HG03066 (cell line): ENCODE data around the gene GAS7.
"Not testable (repeated sequence)": the region's sequence is repeated elsewhere in the genome, so short reads cannot be mapped to it uniquely, and the experiment has no call there.

Source experiments
- ATAC-seq: cut with Tn5 transposase; IDR thresholded peaks from one replicate; pipeline ENCODE4 v1.9.1; 2021; ENCODE audit warnings: low read depth; ENCODE audit not compliant: unreplicated experiment

GAS7 gene

DNA sequence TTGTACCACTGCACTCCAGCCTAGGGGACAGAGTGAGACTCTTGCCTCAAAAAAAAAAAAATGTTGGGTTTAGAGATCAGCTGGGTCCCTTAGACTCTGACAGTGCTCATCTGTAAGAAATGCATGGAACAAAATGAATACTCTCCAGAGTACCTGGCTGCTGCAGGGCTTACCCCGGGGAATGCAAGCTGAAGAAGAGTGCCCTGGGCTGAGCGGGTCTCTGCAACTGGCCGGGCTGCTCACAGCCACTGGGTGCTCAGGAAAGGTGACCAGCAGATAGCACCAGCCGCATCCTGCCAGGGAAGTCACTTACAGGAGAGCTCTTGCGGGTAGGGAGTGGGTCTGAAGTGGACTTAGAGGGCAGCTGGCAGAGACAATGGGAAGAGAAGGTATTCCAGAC is 82.1 kb downstream of the GAS7 start:
- no peak for ATAC-seq

DNA sequence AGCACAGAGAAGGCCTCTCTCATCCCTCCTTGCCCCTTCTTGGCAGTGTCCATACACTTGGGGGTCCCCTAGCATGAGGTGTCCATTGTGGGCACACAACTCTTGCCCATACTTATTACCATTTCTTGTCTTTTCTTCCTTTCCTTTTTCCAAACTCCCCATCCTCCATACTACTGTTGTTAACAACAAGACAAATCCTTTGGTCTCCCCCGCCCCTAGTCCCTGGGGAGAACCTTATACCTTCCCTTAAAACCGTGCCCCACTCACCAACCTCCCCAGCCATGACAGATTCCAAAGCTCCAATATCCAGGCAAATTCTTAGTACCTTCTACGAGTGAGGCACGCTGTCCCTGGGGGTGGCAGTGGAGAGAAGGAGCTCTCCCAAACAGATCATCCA is 82.9 kb downstream of the GAS7 start:
- ATAC-seq = no peak

DNA sequence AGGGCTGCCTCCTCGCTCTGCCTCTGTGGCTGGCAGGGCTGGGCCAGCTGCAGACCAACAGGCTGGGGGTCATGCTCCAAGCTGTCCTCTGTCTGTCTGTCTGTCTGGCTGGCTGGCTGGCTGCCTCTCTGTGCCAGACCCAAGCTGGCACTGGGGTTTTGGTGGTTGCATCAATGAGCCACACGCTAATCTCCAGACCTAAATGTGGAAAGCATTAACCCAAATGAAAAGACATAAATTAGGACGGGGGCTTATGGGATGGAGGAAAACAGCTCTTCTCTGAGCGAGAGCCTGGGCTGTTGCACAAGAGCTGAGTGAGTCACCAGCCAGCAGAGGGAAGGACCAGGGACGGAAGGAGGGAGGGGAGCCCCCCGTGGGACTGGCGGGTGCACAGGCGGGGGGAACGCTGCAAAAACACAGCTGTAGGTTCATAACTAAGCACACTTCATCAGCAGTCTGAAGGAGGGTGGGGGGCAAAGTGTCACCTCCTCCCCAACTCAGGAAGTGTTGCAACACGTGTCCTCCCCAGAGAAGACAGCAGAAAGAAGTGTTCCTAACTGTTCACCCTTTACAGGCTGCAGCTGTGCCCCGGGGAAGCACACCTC is 83.4 kb downstream of the GAS7 start:
- no peak for ATAC-seq

DNA sequence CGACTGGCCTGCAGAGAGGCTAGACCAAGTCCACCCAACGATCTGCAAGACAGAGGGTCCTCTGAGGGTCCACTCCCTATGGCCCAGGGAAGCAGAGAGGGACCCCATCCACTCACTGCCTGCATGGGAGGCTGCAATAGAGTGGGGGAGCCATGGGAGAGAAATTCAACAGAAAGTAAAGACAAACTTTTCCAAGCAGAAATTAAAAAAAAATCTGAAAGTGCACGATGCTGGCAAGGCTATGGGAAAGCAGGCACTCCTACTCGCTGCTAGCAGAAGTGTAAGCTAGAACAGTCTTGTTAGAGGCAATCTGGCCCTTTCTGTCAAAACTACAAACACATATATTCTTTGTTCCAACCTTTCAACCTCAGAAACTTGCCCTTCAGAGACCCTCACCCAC is 85.4 kb downstream of the GAS7 start:
- ATAC-seq = no peak

DNA sequence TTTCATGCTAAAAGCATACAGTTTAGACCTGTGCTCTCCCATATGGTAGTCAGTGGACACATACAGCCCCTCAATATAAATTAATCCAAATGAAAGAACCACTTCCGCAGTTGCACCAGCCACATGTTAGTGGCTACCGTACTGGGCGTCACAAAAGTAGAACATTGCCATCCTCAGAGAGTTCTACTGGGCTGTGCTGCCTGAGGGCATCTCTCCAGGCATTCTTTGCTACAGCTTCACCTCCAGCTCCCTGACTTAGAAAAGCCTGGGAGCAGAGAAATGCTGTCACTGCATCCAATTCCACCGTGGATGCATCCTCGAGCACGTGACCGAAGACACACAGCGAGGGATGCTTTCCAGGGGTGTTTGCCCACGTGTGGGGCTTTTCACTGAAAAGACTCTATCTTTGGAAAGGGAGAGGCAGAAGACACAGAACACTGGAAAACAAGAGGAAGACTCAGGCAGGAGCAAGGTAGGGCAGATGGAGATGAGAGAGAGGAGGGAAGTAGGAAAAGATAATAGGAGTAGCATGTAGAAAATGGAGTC is 86.4 kb downstream of the GAS7 start:
- ATAC-seq = no peak

DNA sequence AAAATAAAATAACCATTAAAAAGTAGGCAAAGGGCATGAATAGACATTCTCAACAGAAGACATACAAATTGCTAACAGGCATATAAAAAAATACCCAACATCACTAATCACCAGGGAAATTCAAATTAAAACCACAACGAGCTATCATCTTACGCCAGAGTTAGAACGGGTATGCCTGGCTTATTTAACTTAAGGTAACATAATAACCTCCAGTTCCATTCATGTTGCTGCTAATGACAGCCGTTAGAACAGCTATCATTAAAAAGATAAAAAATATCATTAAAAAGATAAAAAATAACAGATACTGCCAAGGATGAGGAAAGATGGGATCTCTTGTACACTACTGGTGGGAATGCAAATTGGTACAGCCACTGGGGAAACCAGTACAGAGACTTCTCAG is 89.3 kb downstream of the GAS7 start:
- ATAC-seq = no peak

DNA sequence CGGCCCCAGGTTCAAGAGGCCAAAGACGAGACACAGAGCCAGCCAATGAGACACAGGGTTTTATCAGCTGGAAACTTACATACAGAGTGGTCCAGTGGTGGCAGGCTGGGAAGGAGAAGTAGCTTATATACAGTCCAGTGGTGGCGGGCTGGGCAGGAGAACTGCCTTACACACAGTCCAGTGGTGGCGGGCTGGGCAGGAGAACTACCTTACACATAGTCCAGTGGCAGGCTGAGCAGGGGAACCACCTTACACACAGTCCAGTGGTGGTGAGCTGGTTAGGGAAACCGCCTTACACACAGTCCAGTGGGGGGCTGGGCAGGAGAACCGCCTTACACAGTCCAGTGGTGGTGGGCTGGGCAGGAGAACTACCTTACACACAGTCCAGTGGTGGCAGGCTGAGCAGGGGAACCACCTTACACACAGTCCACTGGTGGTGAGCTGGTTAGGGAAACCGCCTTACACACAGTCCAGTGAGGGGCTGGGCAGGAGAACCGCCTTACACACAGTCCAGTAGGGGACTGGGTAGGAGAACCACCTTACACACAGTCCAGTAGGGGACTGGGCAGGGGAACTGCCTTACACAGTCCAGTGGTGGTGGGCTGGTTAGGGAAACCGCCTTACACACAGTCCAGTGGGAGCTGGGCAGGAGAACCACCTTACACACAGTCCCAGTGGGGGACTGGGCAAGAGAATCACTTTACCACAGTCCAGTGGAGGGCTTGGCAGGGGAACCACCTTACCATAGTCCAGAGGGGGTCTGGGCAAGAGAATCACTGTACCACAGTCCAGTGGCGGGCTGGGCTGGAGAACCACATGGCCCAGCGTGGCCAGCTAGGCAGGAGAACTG is 90.9 kb downstream of the GAS7 start:
- no peak for ATAC-seq

DNA sequence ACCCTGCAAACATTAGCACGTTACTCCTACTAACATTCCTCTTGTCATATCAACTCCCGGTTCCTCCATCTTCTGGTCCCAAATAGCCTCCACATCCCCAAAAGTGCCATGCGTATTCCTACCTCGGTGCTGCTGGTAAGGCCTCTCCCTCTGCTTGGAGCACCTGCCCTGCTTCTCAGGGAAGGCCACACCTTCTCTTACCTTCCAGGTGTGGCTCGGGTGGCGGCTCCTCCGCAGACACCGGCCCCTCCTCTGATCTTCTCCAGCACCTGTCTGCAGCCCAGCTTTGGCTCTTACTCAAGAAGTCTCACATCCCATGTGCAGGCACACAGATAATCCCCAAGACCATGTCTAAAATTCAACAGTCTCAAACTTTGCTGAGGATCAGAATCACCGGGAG is 92.3 kb downstream of the GAS7 start:
- ATAC-seq = no peak

DNA sequence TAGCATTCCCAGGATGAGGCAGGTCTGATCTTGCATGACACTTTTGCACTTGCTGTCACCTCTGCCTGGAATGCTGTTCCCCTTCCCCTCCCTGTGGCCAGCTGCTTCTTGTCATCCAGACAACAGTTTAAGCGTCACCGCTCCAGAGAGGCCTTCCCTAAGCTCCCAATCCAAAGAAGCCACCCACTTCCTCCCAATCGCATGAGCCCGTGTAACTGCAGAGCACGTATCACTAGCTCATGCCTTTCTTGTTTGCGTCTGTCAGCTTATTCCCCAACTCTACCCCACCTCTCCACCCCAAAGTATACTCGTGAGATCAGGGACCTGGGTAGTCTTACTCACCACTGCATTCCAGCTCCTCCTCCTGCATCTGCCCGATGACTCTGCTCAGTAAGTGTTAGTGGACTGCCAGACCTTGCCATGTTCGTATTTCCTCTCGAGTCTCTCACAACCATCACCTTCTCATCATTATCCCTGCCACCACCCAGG is 92.8 kb downstream of the GAS7 start:
- no peak for ATAC-seq

DNA sequence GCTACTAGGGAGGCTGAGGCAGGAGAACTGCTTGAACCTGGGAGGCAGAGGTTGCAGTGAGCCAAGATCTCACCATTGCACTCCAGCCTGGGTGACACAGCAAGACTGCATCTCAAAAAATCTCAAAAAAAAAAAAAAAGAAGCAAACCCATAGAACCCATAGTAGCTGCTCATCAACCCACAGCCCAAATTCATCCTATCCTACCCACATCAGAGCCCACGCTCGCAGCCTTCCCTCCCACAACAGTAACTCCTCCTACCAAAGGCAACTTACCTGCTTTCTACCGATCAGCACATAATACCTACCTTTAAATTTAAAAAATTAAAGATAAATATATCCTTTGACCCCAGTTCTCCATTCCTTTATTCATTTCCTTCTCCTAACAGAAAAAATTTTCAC is 94.7 kb downstream of the GAS7 start:
- no peak for ATAC-seq

DNA sequence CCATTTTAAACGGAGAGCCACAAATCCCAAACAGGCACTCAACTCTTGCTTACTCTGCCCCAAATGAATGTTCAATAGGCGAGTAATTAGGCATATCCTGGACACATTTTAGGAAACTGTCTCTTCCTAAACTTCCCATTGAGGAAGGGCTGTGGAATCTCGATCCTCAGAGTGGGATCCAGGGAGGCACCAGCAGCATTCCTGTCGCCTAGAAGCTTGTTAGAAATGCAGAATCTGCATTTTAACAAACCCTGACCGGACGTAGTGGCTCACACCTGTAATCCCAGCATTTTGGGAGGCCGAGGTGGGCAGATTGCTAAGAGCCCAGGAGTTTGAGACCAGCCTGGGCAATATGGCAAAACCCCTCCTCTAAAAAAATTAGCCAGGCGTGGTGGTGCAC is 95.6 kb downstream of the GAS7 start:
- ATAC-seq = no peak

DNA sequence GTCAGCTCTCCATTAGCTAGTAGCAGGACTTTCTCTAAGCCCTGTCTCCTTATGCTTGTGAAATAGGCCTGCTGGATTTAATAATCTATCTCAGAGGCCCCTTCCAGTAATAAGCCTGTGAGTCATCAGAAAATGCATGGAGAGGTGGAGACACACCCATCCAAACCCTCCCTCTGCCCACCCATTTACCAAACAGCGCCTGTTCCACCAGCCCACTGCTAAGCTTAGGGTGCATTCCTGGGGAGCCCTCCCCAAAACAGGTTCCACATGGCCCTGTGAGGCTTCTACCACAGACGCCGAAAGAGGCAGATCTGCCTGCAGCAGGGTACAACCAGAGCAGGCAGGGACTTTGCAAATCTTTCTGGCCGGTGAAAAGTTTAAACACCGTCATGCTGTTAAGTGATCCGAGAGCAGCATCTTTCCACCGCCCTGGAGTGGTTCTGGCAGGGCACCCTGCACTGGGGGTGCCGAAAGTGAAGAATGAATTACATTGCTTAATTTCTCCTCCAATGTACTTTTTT is 99.3 kb downstream of the GAS7 start:
- ATAC-seq = no peak

DNA sequence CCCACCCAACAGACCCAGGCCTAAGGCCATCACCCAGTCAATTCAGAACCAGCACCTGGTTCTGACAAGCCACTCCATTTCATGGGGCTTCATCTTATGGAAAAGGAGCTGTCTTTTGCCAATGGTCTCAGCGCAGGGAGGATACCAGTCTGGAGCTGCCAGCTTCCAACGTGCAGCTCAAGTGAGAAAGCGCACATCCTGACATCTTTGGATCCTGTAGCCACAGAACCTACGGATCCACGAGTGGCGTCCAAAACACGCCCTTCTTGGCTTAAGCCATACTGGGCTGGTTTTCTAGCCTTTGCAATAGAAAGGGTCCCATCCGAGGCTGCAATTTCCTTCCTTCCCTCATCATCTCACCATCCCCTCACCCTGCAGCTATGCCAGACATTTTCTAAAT is 101.8 kb downstream of the GAS7 start:
- no peak for ATAC-seq

DNA sequence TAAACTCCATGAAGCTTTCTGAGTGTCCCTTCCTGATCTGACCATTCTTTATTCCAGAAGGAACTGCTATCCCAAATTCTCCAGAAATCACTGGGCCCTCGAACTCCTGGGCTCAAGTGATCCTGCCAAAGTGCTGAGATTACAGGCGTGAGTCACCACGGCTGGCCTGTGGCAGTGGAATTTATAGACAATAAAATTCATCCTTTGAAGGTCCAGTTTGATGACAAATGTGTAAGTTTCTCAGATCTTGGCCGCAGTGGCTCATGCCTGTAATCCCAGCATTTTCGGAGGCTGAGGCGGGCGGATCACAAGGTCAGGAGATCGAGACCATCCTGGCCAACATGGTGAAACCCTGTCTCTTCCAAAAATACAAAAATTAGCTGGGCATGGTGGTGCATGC is 103.1 kb downstream of the GAS7 start:
- ATAC-seq = not testable (repeated sequence)

DNA sequence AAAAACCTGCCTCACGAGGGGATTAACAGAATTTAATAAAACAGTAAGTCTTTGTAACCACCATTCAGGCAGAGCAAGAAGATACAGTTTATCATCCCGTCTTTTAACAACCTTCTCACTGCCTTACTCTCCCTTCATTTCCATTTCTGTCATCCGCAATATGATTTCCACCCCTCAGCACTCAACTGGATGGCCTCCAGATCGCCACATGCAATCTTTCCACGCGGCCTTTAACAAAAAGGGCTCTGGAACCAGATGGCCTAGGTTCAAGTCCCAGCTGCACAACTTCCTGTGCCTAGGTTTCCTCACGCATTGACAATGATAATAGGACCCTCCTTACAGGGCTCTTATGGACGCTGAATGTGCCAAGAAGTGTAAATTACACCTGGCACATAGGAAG is 103.6 kb downstream of the GAS7 start:
- ATAC-seq = no peak

DNA sequence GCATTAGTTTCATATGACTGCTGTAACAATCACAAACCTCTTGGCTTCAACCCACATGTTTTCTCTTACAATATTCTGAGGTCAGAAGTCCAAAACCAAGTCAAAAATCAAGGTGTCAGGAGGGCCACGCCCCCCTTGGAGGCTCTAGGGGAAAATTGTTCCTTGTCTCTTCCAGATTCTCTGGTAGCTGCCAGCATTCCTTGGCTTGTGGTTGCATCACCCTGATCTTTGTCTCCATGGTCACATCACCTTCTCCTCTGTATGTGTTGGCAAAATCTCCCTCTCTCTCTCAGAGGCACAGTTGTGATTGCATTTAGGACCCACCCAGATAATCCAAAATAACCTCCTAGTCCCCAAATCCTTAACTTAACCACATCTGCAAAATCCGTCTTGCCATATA is 105.8 kb downstream of the GAS7 start:
- no peak for ATAC-seq

DNA sequence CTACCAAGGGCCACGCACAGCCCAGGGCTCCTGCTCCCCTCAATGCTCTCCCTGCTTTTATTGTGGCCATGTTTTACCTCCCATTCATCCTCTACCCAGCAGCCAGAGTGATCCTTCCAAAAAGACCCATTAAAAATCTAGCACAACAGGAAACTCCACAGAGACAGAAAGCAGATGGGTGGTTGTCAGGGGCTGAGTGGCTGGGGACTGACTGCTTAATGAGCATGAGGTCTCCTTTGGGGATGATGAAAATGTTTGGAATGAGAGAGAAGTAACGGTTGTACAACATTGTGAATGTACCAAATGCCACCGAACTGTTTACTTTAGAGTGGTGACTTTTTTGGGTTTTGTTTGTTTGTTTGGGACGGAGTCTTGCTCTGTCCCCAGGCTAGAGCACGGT is 107.4 kb downstream of the GAS7 start:
- ATAC-seq = no peak

DNA sequence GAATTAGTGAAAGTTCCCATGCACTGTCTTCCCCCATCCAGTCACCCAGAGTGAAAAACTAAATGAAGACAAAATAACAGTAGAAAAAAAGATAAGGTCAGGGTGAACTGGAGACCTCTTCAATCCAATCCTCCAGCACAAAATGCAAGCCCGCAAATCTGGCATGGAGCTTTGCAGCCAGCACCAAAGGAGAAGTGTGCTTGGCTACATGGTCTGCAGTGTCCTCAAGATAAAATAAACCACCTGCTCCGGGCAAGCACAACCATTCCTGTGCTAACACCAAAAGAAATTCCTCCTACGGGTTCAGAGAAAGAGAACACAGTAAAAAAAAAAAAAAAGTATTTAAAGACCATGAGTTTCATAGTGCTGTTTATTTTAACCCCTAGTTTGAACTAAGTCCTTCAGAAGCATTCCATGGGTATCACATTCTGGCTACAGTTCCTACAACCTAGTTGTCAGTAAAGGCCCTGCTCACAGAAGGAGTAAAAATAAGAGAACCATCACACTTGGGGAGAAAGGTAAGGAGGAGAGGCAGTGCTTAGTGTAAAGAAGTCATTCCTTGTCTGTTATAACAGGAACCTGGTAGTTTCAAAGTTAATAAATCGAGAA is 109.1 kb downstream of the GAS7 start:
- ATAC-seq = no peak

DNA sequence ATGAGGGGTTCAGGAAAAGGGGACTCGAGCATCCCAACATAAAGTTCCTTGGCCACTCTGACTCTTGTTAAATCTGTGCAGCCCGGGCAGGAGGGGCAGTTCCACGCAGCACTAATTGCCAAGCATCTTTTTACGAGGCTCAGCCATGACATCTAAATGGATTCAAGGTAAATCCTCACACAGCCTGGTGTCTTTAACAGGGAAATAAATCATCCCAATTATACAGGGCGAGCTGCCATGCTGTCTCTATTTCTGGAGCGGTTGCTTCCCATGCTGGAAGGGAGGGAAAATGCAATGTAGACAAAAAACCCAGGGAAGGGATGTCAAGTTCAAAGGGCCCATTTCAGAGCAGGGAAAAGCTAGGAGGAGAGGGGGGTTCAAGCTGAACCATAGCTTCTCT is 110.0 kb downstream of the GAS7 start:
- ATAC-seq = no peak

DNA sequence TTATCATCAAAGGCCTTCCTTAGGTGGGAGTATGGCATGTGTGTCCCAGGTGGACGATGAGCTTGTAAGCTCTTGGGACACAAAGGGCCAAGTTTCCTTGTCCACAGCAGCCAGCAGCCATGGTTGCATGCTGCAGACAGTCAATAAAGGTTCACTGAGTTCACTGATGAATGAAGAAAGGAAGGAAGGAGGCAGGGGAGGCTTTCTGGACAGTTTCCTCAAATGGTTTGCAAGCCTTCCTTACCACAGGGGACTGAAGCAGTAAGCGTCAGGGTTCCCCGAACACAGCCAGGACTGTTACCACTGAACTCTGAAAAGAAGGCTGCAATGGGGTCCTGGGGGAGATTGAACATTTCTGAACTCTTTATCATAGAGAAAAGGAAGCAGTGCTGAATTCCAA is 111.1 kb downstream of the GAS7 start:
- no peak for ATAC-seq

DNA sequence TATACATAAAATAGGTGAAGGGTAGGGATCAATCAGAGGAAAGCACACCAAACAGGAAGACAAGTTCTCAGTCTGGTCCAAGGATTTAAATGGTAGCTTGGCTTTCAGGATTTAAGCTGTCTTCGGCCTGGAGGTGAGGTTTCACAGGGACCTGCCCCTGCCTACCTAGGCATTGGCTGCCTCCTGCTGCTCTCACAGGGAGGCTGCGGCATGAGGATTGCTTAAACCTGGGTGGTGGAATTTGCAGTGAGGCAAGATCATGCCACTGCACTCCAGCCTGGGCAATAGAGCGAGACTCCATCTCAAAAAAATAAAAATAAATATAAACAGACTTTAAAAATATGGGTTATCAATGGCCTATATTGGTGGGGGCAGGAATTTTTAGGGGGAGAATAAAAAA is 114.5 kb downstream of the GAS7 start:
- no peak for ATAC-seq
